GM12891 (cell line): Measurements from ENCODE around the gene ULBP3.
"Not testable (repeated sequence)": the region's sequence is repeated elsewhere in the genome, so short reads cannot be mapped to it uniquely, and the experiment has no call there.

ENCODE experiments used
- DNase-seq: peaks from one replicate; pipeline ENCODE4 v3.0.0; 2011; ENCODE audit warnings: low spot score; ENCODE audit not compliant: insufficient read length
- FAIRE-seq: peaks from 2 replicates; lab custom pipeline; 2011; peaks lifted over from hg19 to GRCh38; lab: Jason Lieb, UNC
- PAX5 ChIP-seq: IDR thresholded peaks from 2 replicates; pipeline ENCODE4 v1.6.1; 2011; ENCODE audit warnings: low read length, moderate library complexity, mild to moderate bottlenecking; ENCODE audit not compliant: insufficient read depth, severe bottlenecking
- POLR2A ChIP-seq: IDR thresholded peaks from 2 replicates; pipeline ENCODE4 v1.6.1; 2011; ENCODE audit warnings: low read depth, low read length, control low read depth
- POLR2AphosphoS5 ChIP-seq: IDR thresholded peaks from 2 replicates; pipeline ENCODE4 v1.6.1; 2011; ENCODE audit warnings: low read depth, low read length, control low read depth
- POU2F2 ChIP-seq: IDR thresholded peaks from 2 replicates; pipeline ENCODE4 v1.6.1; 2011; ENCODE audit warnings: low read depth, mild to moderate bottlenecking, control low read depth, low read length, moderate library complexity
- SPI1 ChIP-seq: IDR thresholded peaks from 2 replicates; pipeline ENCODE4 v1.6.1; 2011; ENCODE audit warnings: low read depth, low read length, control low read depth
- TAF1 ChIP-seq: IDR thresholded peaks from 2 replicates; pipeline ENCODE4 v1.6.1; 2011; ENCODE audit warnings: low read depth, low read length, control low read depth

Gene ULBP3

DNA sequence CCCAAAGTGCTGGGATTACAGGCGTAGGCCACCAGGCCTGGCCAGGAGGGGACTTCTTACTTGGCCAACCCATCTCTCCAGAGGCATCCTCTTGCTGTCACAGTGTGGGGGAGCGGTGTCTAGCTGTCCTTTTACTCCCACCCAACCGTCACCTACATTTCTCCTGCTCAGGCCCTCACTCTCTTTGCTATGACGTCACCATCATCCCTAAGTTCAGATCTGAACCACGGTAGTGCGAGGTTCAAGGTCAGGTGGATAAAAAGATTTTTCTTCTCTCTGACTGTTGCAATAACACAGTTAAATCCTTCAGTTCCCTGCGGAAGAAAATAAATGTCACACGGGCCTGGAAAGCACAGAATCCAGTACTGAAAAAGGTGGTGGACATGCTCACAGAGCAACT is 36.3 kb downstream of the ULBP3 start:
- TF ChIP-seq POLR2A, result no peak
- TF ChIP-seq PAX5, result no peak
- no peak for TF ChIP-seq TAF1
- no peak for TF ChIP-seq POU2F2
- TF ChIP-seq SPI1, result no peak
- no peak for TF ChIP-seq POLR2AphosphoS5
- DNase-seq (no peak), FAIRE-seq (no peak)

DNA sequence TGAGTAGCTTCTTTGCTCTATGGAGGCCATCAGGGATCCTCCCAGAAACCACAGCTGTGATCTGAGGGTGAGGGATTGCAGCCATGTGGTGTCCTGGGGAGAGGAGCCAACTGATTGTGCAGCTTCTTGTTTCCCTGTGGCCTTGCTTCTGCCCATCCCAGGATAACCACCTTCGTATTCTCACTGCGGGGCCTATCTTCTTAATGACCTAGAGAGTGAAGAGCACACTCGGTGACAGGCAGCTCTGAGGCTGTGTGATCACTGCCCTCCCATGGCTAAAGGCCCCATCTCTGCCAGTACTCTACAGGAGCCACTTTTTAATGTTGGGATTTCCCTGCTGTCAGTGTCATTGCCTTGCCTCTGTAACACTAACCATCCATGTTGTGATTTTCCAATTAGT is 38.3 kb downstream of the ULBP3 start:
- no peak for DNase-seq
- no peak for FAIRE-seq
- no peak for TF ChIP-seq TAF1
- no peak for TF ChIP-seq POLR2AphosphoS5
- TF ChIP-seq SPI1, result no peak
- no peak for TF ChIP-seq POLR2A
- no peak for TF ChIP-seq POU2F2
- TF ChIP-seq PAX5, result no peak

DNA sequence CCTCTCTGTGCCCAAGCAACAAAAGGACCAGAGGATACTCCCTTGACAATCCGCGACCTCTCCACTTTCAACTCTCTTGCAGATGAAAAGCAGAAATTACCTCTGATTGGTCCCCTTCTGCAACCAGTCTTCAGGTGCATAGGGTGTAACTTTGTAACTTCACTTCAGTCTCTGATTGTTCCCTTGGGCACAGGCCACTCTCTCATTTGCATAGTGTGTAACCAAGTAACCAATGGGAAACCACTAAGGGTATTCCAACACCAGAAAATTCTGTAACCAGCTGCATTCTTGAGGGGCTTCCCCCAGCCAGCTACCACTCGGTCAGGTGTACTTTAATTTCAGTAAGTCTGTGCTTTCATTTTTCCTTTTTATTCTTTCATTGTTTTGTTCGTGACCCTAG is 39.2 kb downstream of the ULBP3 start:
- DNase-seq (no peak), FAIRE-seq (no peak)
- TF ChIP-seq PAX5, result no peak

GRCh38 chr6:150029276-150029675 is 39.6 kb downstream of the ULBP3 start:
- DNase-seq (no peak), FAIRE-seq (no peak)
- TF ChIP-seq SPI1 (no peak), PAX5 (no peak), POLR2AphosphoS5 (no peak), POLR2A (no peak), POU2F2 (no peak), TAF1 (no peak)

GRCh38 chr6:150028799-150029198 is 40.1 kb downstream of the ULBP3 start:
- TF ChIP-seq POLR2AphosphoS5 (no peak), POLR2A (no peak), POU2F2 (no peak), TAF1 (no peak), PAX5 (no peak), SPI1 (no peak)
- no peak for DNase-seq
- no peak for FAIRE-seq

DNA sequence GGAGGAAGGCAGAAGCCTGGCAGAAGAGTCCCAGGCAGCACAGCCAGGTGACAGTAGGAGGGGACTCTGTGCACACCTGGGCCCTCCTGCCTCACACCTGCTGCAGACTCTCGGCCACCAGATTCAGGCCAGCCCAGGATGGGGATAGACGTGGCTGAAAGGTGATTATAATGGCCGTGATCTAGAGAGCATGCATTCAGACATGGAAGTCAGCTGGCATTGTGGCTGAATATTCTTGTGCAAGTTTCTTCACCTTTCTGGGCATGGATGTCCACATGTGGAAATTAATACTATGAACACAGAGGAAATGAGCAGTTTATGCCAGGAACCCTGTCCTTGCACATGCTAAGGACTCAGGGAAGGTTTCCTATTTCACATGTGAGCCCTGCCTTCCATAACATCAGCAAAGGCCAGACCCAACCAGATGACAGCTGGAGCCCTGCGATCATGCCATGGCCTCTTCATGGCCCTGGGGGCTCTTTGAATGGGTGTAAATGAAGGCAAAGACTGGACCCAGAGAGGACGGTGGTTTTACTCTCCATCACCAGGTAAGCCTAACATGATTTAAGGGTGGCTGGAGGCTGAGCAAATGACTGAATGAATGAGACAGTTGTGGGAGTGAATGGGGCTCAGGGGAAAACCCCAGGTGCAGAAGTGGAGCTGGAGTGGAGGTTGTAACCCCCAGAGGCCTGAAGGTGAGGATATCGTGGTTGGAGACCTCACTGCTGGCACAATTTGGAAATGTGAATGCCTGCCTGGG is 40.9 kb downstream of the ULBP3 start:
- FAIRE-seq (no peak), DNase-seq (no peak)
- TF ChIP-seq POU2F2, result no peak
- no peak for TF ChIP-seq POLR2AphosphoS5
- TF ChIP-seq PAX5, result no peak
- no peak for TF ChIP-seq SPI1
- no peak for TF ChIP-seq POLR2A
- TF ChIP-seq TAF1, result no peak

GRCh38 chr6:150026976-150027805 is 41.7 kb downstream of the ULBP3 start:
- FAIRE-seq (no peak), DNase-seq (no peak)
- no peak for TF ChIP-seq POU2F2
- no peak for TF ChIP-seq PAX5
- no peak for TF ChIP-seq POLR2A
- TF ChIP-seq POLR2AphosphoS5, result no peak
- no peak for TF ChIP-seq TAF1
- no peak for TF ChIP-seq SPI1

DNA sequence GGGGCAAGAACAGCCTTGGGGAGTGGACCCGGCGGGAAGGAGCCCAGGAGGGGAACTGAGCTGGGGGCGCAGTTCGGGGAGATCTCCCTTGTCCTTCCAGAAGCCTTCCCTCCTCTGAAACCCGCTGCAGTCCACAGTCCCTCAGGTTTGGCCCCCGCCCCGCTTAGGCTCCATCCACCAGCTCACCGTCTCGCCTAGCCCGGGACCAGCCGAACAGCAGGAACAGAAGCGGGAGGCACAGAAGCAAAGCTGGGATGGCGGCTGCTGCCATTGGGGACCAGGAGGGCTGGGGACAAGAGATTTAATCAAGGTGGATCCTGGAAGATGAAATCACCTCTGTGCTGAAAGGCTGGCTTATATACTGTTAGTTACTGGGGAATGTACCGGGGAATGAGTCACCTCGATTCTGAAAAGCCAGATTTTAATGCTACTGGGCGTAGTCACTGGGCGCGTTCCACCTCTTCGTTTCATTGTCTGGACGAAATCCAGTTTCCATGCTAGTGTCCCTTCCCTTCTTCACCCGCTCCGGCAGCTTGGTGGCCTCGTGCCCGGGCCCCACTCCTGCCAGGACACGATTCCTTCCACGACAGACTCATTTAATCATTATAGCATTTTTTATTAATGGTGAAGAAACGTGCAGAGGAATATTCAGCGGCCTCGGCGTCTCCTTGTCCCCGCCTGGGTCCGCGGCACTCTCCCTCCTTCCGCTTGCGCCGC is 43.6 kb downstream of the ULBP3 start, which contains the start of gene RAET1L:
Gene RAET1L (minus strand): TSS at position 332 of the 717 bp plus-strand sequence. CDS start 61 bp downstream, at position 271.
- no peak for DNase-seq
- FAIRE-seq, result no peak
- TF ChIP-seq POU2F2 (no peak), POLR2AphosphoS5 (no peak), PAX5 (no peak), POLR2A (no peak), SPI1 (no peak), TAF1 (no peak)

DNA sequence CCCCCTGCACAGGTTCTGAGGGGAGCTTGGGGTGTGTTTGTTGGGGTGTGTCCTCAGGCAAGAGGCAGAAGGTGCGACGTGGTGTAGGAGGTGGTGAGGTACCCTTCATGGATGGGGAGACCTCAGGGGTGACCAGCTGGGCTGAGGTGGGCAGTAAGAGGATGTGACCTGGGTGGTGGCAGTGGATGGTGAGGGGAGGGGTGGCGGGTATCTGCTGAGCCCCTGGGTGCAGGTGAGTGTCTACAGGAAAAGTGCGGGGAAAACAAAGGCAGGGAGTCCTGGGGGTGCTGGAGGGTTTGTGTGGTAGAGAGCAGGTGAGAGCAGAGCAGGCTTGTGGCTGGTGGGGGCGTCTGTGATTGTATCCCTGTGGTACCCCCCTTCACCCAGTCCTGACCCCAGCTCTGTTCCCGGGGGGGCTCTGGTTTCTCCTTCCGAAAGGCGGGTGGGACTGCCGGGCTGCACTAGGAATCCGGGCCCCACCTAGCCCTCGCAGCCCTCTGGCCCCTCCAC is 44.2 kb downstream of the ULBP3 start:
- DNase-seq, result no peak
- no peak for TF ChIP-seq SPI1
- TF ChIP-seq TAF1, result no peak
- TF ChIP-seq POU2F2, result no peak
- TF ChIP-seq PAX5, result no peak
- TF ChIP-seq POLR2A, result no peak
- TF ChIP-seq POLR2AphosphoS5, result no peak
- FAIRE-seq, result no peak

GRCh38 chr6:150024021-150024420 is 44.9 kb downstream of the ULBP3 start:
- not testable (repeated sequence) for DNase-seq

DNA sequence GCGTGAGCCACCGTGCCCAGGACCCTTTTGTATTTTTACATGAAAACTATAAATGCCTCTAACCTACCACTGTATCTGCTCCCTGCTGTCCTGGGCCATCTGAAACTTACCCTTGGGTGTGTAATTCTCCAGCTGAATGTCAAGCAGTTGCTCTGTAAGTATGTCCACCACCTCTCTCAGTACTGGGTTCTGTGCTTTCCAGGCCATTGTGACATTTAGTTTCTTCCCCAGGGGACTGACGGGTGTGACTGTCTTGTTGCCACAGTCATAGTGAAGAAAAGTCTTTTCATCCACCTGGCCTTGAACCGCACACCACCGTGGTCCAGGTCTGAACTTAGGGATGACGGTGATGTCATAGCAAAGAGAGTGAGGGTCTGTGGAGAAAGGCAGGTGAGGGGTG is 47.1 kb downstream of the ULBP3 start:
- FAIRE-seq, DNase-seq: not testable (repeated sequence)

More at GRCh38 chr6:150024021-150024420, 44.9 kb downstream of the ULBP3 start:
- not testable (repeated sequence) for FAIRE-seq
